NCI-H1436 treated with DMSO at 0.1 percent for 48 hours (cell line): ENCODE data around the gene ATF6.

Experiments
- DNase-seq: peaks from one replicate; lab custom pipeline; 2025; lab: John Stamatoyannopoulos, UW

ATF6 gene

GRCh38 chr1:161970036-161970435 lies 203.9 kb downstream of the ATF6 start:
- DNase-seq: no peak

DNA sequence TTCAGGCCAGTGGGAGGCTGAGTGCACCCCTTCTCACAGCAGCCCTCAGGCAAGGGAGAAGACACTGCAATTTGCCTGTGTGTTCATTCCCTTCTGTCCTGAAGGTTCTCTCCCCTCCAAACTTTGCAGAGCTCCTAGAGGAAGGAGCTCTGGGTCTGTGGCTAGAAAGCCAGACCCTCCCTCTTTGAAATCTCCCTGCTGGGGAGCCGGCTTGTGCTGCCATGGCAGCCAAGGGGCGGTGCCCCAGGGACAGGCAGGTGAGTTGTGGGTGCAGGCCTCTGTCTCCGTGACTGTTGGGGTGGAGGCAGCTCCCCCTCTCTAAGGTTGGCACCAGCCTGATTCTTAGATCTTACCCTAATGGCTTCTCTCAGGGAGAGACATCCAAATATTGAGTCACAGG lies 204.5 kb downstream of the ATF6 start:
- no peak for DNase-seq

DNA sequence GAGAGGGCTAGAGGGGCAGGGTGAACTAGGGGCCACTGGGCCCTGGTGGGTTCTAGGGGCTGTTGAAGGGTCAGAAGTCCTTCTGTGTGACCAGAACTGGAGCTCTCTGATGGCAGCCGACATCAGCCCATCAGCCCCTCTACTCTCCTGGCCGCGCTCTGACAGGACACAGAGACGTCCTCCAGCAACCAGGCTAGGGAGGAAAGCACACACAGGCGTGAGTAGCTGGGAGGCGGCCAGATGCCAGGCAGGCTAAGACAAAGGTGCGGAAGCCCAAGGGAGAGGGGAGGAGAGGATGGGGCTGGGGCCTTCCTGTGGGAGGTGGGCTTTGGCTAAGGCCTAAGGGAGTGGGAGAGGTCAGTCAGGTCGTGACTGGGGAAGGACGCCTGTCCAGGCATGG lies 206.7 kb downstream of the ATF6 start:
- DNase-seq: no peak

DNA sequence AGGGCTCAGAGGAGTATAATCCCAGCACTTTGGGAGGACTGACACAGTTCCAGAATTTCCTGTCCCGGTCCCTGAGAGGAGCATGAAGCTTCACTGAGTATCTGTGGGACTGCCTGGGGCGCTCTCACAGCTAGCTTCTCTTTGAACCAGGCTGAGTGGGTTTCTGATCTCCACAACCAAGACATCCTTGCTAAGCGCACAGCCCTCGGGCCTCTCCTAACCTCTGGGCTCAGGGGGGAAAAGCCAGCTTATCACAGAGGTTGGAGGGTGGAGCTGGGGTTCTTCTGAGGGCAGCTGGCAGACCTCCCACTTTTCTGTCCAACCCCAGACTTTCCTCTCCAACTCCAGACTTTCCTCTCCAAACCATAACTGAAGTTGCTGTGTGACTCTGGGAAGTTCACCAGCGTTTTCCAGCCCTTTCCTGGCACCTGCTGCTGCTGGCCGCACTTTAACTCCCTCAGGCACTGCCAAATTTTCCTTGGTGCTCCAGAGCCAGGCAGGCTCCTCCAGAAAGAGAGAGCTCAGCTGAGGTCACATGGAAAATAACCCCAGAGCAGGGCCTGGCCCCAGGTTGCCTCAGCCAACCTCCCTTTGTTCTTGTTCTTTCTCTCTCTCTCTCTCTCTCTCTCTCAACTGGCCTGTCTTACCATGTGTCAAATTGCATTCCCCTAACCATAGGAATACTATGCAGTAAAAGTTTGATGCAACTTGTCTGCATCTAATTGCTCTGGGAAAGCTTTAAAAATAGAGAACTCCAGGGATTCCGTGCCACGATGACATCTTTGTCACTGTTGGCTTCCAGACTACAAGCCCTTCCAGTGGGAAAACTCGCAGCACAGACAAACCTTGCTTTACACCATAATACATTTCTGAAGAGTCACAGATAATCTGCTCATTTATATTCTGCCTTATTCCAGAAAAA lies 208.1 kb downstream of the ATF6 start:
- DNase-seq: no peak

DNA sequence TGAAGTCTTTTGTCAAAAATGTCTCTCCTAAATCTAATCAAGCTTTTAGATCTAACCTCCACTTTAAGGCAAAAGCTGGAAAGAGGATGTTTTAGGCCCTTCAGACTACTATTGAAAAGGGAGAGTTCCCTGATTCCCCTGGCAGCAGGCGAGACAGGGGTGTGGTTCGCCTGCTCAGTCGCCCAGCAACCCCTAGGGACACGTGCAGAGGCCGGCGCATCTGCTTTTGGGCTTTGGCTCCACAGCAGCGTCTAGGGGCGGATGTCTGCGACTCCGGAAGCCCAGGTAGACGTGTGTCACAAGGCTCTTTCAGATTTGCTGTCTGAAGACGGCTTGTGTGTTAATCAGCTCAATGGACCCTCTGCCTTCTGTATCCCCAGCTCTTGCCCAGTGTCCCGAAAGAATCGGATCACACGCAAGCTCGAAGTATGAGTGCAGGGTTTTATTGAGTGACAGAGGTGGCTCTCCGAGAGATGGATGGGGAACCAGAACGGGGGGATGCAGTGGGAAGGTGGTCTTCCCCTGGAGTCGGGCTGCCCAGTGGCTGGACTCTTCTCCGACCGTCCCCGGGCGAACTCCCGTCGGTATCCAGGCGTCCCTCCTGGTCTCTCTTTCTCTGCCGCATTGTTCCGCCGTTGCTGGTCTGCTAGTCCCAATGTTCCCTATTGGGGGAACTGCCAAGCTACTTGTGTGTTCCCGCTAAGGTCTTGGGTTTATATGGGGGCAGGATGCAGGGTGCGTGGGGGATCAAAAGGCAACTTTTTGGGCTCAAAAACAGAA lies 212.1 kb downstream of the ATF6 start:
- no peak for DNase-seq

DNA sequence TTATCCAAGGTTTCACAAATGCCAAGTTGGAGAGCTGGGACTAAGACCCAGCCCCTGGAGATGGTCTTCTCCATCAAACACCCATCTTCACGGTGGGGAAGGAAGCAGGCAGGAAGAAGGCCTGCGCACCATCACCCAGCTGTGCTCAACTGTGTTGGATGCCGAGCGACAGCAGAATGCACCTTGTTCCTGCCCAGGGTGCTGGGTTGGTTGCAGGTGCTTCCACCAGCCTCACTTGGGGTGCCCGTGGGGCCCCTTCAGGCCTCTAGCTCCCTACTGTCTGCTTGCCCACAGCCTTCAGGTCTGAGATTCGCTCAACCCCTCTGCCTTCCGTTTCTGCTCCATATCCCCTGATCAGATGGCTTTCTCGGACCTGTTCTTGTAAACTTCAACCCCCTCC lies 215.0 kb downstream of the ATF6 start:
- no peak for DNase-seq

GRCh38 chr1:161981735-161982506 lies 215.8 kb downstream of the ATF6 start:
- no peak for DNase-seq

DNA sequence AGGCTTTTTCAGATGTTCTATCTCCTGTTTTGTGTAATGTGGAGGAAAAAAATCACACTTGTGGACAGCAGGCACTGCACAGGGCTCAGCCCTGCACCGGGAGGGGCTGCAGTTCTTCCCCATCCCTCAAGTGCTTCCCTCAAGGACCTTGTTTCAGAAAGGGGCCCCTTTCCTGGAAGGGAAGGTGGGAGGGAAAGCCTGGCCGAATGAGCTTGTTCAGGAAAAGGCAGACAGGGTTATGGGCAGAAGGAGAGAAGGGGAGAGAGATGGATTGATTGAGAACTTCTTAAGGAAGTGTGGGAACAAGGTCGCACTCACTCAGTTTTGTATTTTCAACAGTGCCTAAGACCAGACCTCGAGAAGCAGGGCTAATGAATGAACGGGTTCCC lies 216.4 kb downstream of the ATF6 start:
- no peak for DNase-seq

DNA sequence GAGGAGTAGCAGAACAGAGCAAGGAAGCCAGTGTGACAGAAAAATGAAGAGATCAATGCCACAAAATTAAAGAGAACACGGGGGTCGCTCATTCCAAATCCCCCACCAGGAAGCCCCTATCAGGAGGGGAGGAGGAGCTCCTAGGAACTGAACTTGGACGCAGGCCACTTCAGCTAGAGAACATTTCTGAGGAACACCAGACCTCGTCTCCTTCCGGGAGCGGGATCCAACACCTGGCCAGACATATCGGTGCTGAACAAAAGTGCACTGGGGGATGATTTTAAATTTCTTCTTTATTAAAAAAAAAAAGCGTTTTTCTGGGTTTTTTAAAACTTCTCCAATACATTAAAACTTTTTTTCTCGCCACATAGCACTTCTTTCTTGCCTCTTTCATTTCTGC lies 216.8 kb downstream of the ATF6 start:
- DNase-seq: no peak

DNA sequence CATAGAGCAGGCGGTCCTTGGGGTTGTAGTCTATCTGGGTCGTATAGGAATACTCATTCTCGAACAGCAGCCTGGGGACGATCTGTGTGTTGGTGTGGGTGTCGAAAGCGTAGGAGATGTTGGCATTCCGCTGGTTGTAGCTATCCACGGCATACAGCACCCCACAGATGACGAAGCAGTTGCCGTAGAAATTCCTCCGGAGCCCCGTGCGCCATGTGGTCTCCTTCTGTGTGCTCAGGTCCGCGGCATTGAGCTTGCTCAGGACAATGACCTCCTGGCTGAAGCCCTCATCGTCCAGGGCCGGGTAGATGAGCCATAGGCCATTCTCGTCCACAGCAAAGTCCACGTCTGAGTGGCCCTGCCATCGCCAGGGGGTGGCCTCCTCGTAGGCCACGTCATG lies 217.6 kb downstream of the ATF6 start:
- DNase-seq: no peak

GRCh38 chr1:161985301-161985822 lies 219.2 kb downstream of the ATF6 start:
- DNase-seq: no peak

GRCh38 chr1:161986328-161986727 lies 220.2 kb downstream of the ATF6 start:
- no peak for DNase-seq

GRCh38 chr1:161987303-161987702 lies 221.2 kb downstream of the ATF6 start:
- no peak for DNase-seq

GRCh38 chr1:161987872-161988271 lies 221.8 kb downstream of the ATF6 start:
- no peak for DNase-seq

- DNase-seq: no peak
Observed at GRCh38 chr1:161988413-161988812, 222.3 kb downstream of the ATF6 start.

DNA sequence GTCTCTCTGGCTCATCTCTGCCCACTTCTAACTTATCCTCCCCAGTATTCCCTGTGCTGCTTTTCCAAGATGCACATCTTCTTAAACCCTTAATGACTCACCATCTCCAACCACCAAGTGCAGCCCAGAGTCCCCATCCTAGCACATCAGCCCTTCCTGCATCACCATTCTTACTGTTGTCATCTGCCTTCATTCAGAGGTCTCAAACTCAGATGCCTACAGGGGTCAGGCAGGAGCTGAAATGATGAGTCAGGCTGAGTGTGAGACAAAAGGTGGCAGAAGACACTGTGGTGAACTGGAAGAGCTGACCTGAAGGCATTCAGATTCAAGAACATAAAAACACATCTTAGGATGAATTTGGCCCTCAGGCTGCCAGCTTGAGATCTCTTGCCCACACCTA lies 223.0 kb downstream of the ATF6 start:
- no peak for DNase-seq

DNA sequence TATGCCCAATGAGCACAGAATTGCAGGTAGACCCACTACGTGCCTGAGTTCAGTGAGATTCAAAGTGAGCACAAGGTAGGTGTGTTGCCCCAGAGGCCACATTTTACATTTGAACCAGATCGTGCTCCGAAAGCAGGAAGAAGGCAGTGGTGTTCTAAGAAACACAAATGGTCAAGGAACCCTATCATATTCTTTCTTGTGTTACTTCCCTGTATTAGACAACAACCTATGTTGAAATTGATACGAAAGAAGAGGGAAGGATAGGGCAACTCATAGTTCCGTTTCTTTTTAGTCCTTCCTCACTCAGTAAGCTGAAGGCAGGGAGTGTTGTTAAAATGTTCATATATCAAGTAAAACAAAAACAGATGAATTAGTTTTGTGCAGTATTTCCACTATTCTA lies 223.7 kb downstream of the ATF6 start:
- DNase-seq: no peak

DNA sequence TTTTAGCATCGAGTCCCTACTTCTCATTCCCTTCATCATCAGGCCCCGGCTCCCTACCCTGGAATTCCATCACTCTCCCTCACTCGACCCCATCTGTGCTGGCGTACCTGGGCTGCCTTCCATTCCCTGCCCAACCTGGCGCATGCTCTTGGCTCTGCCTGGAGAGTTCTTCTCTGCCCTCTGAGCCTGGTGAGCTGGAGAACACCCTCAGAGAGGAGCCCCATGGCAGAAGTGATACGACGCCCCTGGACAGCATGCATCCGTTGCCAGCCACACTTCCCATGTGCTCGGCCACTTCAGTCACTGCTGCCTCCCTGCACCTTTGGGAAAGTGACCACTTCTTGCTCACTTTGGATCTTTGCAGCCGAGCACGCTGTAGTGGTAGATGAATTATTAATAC lies 227.5 kb downstream of the ATF6 start:
- DNase-seq: no peak

GRCh38 chr1:161994175-161994668 lies 228.1 kb downstream of the ATF6 start:
- no peak for DNase-seq

DNA sequence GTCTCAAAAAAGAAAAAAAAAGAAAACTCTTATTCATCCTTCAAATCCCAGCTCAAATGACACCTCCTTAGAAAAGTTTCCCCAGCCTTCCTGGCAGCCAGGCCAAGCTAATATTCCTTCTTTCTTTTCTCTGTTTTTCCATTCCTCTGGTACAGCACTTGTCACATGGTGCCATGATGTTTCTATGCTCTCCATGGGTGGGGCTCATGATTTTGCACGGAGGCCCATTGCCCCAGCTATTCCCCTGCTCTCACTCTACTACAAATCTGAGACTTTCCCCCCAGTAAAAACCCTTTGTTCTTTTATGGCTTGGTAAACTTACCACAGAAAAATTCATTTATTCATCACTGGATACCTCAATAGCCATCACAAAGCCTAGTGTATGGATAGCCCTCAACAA lies 231.0 kb downstream of the ATF6 start:
- no peak for DNase-seq

GRCh38 chr1:161998811-161999210 lies 232.7 kb downstream of the ATF6 start:
- DNase-seq: no peak
